Erythroblast (primary cell): ENCODE measurements around the gene XRCC5.

Experiments
- GATA1 ChIP-seq: IDR thresholded peaks from 2 replicates; pipeline ENCODE4 v1.6.1; 2011; ENCODE audit warnings: low read depth, mild to moderate bottlenecking, control low read depth, low read length, moderate library complexity
- POLR2A ChIP-seq: IDR thresholded peaks from 2 replicates; pipeline ENCODE4 v1.6.1; 2011; ENCODE audit warnings: mild to moderate bottlenecking, low read length

- TF ChIP-seq POLR2A (no peak), GATA1 (no peak)
These were observed 8.0 kb upstream of the XRCC5 start for GRCh38 chr2:216101109-216101508.
